HL-60 (cell line): ENCODE data around the gene CLEC4M.

Source experiments
- TF ChIP-seq, protein P1 (sequence below): IDR thresholded peaks from one replicate; pipeline ENCODE4 v1.5.1; 2011; ENCODE audit warnings: low read length, control low read depth, inconsistent platforms; ENCODE audit not compliant: insufficient read depth
- TF ChIP-seq, protein P2 (sequence below): IDR thresholded peaks from 2 replicates; pipeline ENCODE4 v1.6.1; 2012; ENCODE audit warnings: low read depth; ENCODE audit not compliant: insufficient replicate concordance

DNA sequence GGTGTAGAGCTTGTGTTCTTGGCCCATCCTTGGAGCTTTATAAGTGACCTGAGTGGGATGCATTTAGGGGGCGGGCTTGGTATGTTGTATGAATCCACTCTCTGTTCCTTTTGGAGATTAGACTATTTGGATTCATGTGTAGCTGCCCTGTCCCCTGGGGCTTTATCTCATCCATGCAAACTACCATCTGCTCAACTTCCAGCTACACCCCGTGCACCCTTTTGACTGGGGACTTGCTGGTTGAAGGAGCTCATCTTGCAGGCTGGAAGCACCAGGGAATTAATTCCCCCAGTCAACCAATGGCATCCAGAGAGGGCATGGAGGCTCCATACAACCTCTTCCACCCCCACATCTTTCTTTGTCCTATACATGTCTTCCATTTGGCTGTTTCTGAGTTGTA is 6.1 kb downstream of the CLEC4M start:
- TF ChIP-seq, protein P1, sequence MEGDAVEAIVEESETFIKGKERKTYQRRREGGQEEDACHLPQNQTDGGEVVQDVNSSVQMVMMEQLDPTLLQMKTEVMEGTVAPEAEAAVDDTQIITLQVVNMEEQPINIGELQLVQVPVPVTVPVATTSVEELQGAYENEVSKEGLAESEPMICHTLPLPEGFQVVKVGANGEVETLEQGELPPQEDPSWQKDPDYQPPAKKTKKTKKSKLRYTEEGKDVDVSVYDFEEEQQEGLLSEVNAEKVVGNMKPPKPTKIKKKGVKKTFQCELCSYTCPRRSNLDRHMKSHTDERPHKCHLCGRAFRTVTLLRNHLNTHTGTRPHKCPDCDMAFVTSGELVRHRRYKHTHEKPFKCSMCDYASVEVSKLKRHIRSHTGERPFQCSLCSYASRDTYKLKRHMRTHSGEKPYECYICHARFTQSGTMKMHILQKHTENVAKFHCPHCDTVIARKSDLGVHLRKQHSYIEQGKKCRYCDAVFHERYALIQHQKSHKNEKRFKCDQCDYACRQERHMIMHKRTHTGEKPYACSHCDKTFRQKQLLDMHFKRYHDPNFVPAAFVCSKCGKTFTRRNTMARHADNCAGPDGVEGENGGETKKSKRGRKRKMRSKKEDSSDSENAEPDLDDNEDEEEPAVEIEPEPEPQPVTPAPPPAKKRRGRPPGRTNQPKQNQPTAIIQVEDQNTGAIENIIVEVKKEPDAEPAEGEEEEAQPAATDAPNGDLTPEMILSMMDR: no peak
- TF ChIP-seq, protein P2, sequence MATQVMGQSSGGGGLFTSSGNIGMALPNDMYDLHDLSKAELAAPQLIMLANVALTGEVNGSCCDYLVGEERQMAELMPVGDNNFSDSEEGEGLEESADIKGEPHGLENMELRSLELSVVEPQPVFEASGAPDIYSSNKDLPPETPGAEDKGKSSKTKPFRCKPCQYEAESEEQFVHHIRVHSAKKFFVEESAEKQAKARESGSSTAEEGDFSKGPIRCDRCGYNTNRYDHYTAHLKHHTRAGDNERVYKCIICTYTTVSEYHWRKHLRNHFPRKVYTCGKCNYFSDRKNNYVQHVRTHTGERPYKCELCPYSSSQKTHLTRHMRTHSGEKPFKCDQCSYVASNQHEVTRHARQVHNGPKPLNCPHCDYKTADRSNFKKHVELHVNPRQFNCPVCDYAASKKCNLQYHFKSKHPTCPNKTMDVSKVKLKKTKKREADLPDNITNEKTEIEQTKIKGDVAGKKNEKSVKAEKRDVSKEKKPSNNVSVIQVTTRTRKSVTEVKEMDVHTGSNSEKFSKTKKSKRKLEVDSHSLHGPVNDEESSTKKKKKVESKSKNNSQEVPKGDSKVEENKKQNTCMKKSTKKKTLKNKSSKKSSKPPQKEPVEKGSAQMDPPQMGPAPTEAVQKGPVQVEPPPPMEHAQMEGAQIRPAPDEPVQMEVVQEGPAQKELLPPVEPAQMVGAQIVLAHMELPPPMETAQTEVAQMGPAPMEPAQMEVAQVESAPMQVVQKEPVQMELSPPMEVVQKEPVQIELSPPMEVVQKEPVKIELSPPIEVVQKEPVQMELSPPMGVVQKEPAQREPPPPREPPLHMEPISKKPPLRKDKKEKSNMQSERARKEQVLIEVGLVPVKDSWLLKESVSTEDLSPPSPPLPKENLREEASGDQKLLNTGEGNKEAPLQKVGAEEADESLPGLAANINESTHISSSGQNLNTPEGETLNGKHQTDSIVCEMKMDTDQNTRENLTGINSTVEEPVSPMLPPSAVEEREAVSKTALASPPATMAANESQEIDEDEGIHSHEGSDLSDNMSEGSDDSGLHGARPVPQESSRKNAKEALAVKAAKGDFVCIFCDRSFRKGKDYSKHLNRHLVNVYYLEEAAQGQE: no peak
